Fibroblast of upper back skin (primary cell): Measurements from ENCODE around the gene PTPRE.

Experiments
- DNase-seq: peaks from one replicate; pipeline ENCODE4 v3.0.0-alpha.2; 2013

Gene PTPRE

DNA sequence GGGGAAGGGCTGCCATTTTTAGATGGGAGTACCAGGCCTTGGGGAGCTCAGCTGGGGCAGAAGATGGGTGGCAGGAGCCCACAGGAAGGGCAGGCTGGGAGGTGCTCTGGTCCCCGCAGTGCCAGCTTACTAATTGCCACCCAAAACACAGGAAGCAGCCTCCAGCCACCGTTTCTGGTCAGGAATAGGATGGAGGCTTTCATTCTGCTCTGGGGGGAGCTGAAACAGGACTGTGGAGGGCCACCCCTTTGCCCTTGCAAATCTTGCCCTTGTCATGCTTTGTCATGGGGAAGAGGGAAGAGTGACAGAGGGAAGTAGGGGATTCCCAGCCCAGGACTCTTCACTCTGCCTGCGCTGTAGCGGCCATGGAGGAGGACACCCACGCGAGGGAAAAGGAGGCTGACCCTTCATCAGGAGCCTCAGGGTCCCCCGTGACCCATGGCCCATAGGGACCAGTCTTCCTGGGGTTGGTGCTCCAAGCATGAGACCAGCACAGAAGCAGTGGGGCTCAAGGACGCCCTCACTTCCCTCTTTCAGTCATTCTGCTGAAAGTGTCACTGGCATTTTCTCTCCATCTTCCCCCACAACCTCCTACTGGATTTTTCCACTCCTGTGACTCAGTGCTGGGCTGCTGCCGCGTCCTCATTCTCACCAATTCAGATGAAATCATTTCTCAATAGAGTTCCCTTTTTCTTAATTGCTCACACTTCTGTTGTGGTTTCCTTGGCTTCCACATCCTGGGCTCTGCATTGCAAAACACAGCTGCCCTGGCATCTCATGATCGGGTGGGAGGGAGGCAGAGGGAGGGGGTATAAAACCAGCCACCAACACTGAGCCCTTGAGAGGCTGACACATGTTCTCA is 157.4 kb downstream of the PTPRE start:
- DNase-seq, result peak; percentile 58

DNA sequence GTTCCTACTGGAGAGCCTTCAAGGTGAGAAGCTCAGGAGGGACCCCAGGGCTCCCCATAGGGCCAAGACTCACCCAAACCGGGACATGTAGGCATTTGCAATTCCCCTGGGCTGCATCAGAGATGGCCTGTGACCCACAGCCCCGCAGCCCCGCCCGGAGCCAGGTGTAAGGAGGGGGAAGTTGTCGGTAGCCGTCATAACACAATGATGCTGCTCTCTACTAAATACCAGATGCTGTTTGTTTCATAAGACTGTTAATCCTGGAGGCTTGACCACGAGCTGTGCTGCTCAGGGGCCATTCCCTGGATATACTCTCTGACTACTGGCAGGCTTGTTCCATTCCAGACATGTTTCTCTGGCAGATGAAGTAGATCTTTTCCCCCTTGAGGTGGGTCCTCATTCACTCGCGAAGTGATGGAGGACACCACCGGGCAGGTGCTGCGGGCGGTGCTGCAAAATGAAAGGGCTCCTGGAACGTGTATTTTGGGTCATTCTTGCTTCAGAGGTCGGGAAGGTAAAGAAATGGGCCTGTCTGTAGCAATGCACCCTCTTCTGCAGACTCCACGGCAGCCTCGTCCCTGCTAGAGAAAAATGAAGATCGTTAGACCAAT is 158.2 kb downstream of the PTPRE start:
- DNase-seq, result peak; percentile 11

DNA sequence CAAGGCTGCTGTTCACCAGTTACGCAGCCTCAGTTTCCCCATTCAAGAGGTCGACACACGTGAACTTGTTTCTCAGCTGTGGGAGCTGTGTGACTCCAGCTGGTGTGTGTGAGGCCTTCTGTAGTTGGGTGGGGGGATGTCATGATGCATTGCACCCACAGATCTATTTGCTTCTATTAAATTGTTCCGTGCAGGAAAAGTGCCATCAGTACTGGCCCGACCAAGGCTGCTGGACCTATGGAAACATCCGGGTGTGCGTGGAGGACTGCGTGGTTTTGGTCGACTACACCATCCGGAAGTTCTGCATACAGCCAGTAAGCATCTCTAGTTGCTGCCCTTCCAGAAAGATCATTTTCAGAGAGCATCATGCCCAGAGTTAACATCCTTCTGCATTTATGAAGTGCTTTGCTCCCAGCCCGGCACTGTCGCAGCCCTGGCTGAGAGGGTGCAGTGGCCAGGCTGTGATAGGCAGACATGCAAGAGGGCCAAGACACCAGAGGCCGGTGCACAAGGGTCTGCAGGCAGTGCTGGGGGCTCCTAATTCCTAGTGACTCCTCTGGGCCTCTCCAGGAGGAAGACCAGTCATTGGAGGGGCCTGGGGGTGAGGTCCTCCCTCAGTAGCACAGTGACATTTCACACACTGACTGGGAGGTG is 159.1 kb downstream of the PTPRE start:
- no peak for DNase-seq

DNA sequence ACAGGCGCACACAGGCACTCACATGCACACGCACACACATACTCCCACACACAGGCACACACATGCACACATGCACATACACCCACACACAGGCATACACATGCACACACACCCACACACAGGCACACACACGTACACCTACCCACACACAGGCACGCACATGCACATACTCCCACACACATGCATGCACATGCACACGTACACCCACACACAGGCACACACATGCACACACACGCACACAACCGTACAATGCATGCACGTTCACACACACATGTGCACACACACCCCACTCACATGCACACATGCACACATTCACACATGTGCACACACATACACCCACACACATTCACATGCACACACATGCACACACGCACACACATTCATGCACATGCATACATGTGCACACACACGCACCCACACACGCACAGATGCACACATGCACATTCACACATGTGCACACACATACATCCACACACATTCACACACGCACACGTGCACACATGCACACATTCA is 160.0 kb downstream of the PTPRE start:
- DNase-seq, result no peak

DNA sequence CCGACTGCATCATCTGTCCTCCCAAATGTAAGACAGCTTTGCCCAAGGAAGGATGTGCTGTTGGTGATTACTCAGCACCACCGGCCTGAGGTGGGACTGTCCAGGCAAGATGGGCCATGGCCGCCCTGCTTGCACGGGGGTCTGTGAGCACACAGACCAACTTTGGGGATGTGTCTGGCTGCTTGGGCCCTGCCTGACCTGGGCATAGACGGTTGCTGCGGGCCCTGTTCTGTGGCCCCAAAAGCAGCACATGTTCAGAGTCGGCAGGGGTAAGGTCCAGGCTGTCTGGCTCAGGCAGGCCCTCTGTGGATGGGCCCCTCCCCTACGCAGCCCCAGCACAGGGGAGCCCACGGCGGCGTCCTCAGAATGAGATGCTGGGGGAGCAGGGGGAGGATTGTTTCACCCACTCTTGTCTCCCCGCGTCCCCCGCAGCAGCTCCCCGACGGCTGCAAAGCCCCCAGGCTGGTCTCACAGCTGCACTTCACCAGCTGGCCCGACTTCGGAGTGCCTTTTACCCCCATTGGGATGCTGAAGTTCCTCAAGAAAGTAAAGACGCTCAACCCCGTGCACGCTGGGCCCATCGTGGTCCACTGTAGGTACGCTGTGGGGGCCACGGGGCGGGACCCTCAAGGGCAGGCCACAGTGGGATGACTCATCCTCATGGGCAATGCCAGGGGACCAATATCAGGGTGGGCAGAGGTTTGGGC is 160.9 kb downstream of the PTPRE start:
- no peak for DNase-seq

DNA sequence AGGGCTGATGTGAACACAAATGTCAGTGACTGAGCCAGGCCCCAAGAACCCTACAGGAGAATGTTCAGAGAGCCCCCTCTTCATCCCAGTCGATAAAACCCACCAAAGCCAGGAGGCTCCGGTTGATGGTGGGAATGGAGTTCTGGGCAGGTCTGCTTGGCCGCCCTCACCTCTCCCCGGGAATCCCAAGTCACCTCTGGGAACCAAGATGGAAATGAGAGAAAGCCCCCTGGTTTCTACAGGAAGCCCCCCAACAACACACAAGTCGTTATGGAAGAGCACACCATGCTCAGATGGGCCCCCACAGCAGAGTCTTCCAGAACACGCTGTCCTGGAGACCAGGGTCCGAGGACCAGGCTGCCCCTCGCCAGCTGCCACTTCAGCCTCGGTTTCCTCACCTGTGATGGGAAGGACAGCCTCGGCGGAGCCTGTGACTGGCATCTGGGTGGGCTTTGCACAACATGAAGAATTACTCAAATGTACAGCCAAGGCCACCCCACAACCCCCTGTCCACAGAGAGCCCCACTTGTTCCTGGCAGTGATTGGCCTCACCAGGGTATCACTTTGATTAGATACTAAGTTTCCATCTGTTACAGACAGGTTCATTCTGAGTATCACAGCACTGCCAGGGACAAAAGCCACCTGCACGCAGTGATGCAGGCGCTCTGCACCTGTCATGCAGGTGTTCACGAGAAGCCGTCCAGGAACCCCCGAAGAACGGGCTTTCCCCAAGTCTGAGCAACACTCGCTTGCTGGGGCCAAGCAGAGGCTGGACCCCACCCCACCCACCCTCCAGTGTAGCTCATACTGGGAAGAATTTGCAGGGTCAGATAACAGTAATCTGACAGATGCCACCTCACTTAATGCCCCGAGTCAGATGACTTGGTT is 161.7 kb downstream of the PTPRE start:
- DNase-seq, result no peak

DNA sequence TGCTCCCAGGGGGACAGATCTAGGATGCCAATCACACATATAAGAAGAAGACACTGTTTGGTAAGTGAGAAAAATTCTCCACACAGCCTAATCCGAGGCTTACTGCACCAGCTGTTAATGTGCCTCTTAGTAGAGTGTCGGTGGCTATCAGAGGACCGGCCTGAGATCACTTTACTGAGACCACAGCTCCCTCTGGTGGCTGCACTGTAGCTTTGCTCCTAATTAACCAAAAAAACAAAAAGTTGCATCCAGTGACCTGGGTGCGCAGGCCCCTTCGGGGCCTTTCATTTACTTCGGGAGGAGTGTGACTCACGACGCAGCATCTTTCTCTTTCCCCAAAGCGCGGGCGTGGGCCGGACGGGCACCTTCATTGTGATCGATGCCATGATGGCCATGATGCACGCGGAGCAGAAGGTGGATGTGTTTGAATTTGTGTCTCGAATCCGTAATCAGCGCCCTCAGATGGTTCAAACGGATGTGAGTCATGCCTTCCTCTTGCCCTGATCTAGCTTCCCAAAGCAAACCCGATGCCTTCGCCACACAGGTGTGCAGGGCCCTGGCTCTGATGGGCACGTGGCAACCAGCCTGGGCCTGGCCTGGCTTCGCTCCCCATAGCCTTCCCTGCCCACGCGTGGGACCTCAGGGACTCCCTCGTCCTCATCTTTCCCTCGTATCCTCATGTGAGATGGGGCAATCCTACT is 162.6 kb downstream of the PTPRE start:
- DNase-seq, result peak; percentile 70

DNA sequence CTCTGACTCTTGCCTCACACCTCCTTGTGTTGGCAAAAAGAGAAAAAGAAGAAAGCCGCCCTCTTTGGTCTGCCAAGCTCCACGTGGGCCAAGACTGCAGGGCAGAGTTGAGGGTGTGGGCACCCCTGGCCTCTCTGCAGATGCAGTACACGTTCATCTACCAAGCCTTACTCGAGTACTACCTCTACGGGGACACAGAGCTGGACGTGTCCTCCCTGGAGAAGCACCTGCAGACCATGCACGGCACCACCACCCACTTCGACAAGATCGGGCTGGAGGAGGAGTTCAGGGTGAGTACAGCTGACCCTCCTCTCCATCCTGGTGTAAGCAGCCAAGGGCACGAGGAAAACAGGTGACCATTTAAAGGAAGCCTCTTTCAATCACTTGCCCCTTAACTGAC is 163.3 kb downstream of the PTPRE start:
- DNase-seq, result no peak

DNA sequence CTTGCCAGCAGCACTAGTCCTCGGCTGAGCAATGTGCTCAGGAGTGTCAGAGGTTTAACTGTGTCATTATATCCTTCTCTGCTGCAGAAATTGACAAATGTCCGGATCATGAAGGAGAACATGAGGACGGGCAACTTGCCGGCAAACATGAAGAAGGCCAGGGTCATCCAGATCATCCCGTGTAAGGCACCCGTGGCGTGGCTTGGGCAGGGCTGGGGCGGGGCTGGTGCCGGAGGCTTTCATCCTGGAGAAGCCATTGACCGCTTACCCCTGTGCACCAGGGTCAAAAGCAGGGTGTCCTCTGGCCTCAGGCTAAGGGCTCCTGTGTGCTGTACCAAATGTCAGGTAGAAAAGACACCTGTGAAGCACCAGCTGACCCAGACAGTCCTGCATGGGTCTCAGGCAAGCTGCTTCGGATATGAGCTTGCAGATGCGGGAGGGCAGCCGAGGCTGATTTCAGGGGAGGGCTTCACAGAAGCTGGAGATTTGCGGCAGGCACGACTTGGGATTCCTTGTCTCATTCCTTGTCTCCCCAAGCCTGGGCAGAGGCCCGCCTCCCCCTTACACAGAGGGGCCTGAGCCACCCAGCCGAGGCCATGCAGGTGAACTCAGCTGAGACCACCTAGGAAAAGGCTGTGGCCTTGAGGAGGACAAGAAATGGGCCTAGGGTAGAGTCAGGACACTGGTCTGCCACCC is 164.0 kb downstream of the PTPRE start:
- no peak for DNase-seq

DNA sequence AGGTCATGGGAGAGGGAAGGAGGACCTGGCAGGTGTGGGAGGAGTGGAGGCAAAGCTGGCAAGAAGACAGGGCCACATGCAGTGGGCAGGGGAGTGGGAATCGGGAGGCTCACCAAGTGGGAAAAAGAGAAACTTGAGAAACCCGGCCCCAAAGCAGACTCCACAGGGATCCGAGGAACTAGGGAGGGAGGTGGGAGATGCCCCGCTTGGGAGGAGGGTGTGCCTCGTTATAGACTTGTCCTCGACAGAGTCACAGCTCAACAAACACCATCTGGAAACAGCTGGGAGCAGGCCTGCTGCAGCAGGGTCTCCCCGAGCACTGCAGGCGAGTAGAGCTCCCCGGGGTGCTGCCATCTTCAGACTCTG is 164.5 kb downstream of the PTPRE start:
- no peak for DNase-seq

DNA sequence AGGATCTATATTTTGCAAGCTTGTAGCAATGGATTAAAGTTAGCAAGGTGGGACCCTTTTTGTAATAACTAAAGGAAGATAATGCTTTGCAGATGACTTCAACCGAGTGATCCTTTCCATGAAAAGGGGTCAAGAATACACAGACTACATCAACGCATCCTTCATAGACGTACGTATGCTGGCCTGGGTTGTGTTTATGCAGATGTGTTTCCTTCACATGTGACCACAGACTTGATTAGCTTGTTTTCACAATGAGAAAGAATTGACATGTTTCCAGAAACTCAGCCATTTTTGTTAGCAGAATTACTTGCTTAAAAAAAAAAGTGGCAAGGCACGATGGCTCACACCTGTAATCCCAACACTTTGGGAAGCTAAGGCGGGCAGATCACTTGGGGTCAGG is 165.1 kb downstream of the PTPRE start:
- no peak for DNase-seq

DNA sequence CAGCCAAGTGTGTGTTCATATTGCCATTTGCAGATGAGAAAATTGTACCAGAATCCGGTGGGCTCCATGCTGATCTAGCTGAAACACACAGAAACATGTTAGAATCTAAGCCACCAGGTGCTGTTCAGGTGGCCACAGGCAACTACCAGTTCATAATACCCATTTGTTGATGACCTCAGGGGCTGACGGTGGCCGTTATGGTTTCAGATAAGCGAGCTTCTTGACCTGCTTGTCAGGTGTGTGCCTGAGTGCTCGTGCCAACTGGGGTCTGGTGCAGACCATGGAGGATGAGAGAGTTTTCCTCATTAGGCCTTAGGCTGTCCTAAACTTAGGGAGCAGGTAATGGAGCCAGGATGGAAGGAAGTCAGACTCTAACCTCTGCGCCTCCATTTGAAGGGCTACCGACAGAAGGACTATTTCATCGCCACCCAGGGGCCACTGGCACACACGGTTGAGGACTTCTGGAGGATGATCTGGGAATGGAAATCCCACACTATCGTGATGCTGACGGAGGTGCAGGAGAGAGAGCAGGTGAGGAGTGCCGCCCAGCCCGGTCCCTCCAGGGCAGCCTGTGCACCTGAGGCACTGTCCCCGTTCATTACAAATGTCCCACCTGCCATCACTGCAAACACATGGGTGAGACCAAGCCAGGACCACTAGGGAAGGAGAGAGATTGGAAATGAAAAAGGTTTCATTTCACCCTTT is 166.2 kb downstream of the PTPRE start:
- DNase-seq, result no peak

DNA sequence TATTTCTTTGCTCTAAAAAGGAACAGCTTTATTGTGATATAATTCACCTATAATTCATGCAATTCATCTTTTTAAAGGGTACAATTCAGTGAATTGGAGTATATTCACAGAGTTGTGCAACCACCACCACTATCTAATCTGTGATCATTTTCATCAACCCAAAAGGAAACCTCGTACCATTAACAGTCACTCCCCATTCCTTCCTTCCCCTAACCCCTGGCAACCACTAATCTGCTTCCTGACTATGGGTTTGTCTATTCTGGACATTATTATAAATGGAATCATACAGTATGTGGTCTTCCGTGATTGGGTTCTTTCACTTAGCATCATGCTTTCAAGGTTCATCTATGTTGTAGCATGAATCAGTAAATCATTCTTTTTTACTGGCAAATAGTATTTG is 167.0 kb downstream of the PTPRE start:
- no peak for DNase-seq

DNA sequence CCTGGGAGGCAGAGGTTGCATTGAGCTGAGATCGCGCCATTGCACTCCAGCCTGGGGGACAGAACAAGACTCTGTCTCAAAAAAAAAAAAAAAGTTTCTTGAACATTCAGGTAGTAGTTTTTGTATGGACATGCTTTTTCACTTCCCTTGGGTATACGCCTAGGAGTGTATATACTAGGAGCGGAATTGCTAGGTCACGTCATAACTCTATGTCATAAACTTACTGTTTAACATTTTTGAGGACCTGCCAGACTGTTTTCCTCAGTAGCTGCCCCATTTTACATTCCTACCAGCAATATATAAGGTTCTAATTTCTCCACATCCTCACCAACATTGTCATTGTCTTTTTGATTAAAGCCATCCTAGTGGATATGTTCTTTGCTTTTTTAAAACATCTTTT is 167.7 kb downstream of the PTPRE start:
- DNase-seq, result no peak

DNA sequence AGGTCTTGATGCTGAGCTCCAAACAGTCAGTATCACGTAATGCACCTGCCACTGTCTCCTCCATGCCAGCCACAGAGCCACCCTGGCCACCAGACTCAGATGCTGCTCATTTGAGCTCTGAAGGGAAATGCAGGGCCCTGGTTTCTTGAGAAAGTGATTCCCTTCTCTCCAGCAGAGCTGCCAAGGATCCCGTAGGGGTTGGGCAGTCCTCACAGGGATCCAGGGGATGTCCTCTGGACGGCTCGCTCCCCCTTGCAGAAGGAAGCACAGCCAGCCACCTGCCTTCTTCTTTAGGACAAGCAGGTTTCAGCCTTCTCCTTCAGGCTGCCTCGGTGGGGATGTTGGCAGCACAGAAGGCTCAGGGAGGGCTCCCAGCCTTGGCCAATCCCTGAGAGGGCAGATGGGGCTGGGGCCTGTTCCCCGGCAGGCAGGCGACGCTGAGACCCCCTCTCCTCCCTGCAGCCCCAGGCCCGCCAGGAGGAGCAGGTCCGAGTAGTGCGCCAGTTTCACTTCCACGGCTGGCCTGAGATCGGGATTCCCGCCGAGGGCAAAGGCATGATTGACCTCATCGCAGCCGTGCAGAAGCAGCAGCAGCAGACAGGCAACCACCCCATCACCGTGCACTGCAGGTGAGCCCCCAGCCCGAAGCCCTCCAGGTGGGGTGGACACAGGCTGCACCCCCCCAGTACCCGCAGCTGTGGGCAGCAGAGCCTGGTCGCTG is 170.4 kb downstream of the PTPRE start:
- DNase-seq, result no peak

DNA sequence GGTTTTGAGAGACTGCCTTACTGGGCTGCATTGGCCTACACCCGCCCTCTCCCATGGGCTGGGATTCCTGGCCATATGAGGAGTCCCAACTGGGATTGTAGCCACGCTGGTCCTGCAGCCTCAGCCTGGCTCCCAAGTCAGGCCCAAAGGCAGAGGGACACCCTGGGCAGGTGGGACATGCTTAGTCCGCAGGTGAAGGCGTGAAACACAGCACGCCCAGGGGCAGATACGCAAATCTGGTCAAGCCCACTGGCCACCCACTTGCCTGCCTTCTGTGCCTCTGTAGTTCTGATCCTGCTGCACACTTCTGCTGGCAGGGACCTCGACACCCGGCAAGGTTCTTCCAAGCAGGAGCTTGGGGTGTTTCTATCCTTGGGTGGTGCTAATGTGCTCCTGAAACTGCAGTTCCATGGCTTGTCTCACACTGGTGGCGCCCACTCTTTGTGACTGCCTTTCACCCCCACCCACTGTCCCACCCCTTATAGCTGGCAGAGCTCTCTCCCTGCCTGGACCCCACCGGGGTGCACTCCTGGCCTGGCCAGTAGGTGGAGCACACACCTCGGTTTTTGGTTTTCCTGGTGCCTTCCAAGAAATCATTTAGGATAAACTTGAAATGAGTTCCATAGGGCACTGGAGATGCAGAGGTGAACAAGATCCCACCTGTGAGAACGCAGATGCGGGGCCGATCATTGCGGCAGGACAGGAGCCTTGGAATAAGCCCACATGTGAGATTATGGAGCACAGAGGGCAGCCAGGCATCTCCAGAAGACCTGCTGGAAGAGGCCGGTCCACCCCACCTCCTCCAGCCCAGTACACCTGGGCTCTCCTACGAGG is 171.4 kb downstream of the PTPRE start:
- DNase-seq, result peak; percentile 48

DNA sequence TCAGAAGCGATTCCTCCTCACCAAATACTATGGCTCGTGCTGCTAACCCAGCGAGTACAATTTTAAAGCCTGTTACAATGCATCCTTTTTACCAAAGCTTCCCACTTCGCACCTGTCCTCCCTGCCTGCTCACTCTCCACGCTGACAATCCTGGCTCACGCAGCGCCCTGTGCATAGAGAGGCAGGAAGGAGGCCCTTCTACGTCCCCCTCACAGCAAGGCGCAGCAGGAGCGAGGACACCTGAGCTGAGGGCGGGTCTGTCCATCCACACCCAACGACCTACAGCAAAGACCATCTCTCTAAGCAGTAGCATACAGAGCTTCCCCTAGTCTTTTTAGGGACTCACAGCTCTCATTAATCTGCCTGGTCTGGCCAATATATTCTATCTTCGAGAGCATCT is 173.3 kb downstream of the PTPRE start:
- DNase-seq, result no peak

DNA sequence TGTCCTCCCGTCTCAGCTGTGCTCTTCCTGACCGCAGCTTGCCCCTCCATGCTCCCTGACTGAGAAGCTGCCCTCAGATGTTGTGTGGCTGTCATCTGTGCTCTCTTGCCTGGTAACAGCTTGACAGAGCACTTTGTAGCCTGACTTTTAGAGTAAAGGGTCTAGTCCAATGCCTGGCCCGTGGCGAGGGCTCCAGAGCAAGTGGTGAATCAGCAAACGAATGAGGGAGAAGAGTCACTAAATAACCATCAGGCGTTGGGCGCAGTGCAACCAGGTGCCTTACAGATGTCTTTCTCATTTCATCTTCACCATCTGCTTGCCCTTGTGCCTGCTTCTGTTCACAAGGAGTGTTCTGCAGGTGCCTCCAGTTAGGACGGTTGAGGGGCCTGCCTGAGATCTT is 173.7 kb downstream of the PTPRE start:
- DNase-seq, result no peak

DNA sequence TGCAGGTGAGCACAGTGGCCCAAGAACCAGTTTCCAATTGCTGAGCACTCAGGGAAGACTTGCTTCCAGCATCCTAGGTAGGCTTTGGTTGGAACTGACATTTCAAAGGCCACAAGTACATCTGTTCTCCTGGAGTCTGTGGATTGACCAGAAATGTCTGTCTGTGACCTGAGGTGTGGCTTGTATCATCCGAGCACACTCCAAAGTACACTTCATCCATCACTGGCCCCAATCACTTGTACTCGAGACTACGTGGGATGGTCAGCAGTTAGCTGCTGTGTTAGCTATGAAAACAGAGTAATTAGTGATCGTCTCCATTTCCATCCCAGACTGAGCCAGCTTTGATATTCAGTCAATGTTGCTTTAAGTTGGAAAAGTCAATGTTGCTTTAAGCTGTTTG is 174.3 kb downstream of the PTPRE start:
- no peak for DNase-seq
